Cardiac fibroblast (primary cell): Measurements from ENCODE around the gene CAD.

ENCODE experiments used
- DNase-seq, 2 donors: peaks; one replicate each; pipeline versions ENCODE4 v3.0.0 to v3.0.0-alpha.2; 2010; ENCODE audit warnings: low read depth in 2 of 2
- H3K4me3 ChIP-seq, 2 donors: replicated peaks in 1 of 2; 1 replicate in 1 of 2; 2 replicates in 1 of 2; pipeline ENCODE4 v1.5.1; 2011; ENCODE audit warnings: low read depth in 2 of 2, low read length in 2 of 2, mild to moderate bottlenecking in 2 of 2, moderate library complexity in 1 of 2
- TF ChIP-seq, protein P1 (sequence below): IDR thresholded peaks from one replicate; pipeline ENCODE4 v1.5.1; 2011; ENCODE audit warnings: low read depth, mild to moderate bottlenecking, low read length, inconsistent platforms

Gene CAD

DNA sequence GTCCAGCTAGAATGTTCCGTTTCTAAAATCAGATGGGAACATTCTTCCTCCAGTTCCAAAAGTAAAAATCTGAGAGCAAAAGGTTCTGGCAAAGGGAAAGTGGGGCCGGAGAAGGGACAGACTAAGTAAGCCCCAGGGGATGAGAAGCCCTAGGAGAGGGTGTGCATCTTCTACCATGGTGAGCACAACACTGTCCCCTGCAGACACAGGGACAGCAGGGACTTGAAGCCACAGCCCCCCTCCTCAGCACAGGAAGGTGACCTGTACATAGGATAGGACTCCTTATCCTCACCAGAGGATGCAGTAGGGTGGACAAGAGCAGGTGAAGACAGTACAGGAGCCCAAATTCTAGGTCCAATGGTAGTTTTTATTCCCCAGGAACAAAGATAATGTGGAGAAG is 17.9 kb upstream of the CAD start:
- TF ChIP-seq, protein P1, sequence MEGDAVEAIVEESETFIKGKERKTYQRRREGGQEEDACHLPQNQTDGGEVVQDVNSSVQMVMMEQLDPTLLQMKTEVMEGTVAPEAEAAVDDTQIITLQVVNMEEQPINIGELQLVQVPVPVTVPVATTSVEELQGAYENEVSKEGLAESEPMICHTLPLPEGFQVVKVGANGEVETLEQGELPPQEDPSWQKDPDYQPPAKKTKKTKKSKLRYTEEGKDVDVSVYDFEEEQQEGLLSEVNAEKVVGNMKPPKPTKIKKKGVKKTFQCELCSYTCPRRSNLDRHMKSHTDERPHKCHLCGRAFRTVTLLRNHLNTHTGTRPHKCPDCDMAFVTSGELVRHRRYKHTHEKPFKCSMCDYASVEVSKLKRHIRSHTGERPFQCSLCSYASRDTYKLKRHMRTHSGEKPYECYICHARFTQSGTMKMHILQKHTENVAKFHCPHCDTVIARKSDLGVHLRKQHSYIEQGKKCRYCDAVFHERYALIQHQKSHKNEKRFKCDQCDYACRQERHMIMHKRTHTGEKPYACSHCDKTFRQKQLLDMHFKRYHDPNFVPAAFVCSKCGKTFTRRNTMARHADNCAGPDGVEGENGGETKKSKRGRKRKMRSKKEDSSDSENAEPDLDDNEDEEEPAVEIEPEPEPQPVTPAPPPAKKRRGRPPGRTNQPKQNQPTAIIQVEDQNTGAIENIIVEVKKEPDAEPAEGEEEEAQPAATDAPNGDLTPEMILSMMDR = no peak
- no peak overlapping the region for H3K4me3 ChIP-seq
- DNase-seq = no peak

DNA sequence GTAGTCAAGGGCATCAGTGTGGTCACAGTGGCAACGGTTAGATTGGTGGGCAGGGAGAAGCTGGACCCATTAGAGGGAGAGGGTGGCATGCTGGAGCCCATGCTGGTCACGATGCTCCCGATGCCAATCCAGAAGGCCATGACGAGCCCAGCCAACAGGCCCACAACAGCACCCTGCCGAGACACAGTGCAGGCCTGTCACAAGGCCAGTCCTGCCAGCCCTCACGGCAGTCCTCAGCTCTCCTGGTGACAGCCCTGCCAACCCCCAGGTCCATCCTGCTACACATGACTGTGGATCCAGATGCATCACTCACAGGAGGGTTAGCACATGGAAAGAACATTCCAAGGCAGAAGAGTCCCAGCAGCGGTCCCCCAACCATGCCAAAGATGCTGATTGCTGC is 15.5 kb upstream of the CAD start:
- no peak for DNase-seq
- TF ChIP-seq, protein P1 = no peak
- H3K4me3 ChIP-seq = no peak overlapping the region

DNA sequence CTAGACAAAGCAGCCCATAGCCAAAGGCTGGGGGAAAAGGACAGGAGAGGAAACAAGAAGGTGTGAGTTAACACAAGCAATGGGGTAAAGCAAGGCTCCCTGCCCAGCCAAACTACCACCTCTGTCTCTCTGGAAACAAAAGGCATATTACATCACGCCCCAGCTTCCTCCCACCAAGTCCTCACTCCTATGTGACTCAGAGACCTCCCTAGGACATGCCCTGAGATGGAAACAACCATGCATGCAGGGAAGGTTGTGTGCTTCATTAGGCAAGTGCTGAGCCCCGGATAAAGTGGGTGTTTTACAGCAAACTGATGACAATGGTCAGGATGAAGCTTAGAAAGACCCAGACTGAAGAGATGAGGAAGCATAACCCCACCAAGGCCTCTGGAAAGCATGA is 14.3 kb upstream of the CAD start:
- DNase-seq = peak; percentile 31 to 71
- TF ChIP-seq, protein P1 = no peak

DNA sequence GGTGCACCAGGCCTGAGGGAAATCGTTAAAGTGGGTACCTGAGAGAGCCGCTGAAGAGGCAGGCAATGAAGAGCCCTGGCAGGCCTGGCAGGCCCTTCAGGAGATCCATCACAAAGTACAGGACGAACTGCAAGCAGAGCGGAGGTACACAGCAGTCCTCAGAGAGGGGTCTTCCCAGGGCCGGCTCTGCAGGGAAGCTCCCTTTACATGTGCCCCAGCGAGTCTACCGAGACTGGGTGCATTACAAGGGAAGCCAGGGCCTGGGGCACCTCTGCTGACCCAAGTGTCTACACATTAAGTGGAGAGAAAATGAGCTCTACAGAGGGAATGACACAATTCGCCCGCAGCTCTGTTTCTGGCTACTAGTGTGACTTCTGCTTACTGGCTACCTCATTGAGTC is 13.4 kb upstream of the CAD start:
- no peak for DNase-seq

More for the DNA sequence above, 14.3 kb upstream of the CAD start:
- H3K4me3 ChIP-seq = no peak overlapping the region

DNA sequence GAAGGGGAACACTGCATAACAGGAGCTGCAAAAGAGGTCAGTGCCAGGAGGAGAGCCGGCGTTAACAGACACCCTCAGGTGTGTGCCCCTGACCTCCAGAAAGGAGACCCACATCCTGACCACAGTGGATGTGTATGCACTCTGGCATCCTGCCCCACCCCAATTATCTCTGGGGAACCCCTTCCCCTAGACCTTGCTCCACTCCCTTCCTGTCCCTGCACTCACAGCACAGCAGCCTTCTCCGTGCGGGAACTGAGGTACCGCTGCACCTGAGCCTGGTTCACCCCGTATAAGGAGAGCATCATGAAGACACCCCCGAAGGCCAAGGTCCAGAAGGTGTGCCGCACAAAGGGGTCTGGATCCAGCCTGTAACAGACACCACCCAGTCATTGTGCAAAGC is 12.6 kb upstream of the CAD start:
- DNase-seq = no peak
- TF ChIP-seq, protein P1 = no peak
- H3K4me3 ChIP-seq = no peak overlapping the region

More for the DNA sequence above, 13.4 kb upstream of the CAD start:
- H3K4me3 ChIP-seq = no peak overlapping the region
- TF ChIP-seq, protein P1 = no peak

DNA sequence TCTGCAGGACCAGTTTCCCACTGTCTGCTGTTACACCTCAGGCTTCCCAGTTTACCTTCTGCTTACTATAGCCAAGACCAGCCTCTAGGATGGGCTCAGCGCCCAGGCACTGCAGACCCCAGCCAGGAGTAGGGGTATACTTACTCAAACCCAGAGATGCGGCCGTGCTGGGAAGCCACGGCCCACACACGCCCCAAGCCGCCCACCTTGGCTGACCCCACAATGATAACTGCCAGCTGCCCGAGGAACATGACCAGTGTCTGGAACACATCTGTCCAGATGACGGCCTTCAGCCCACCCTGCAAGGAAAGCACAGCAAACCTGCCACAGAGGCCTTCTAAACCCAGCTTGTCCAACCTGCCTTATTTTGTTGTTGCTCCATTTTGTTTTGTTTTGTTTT is 12.0 kb upstream of the CAD start:
- no peak overlapping the region for H3K4me3 ChIP-seq
- TF ChIP-seq, protein P1 = no peak
- DNase-seq = no peak

DNA sequence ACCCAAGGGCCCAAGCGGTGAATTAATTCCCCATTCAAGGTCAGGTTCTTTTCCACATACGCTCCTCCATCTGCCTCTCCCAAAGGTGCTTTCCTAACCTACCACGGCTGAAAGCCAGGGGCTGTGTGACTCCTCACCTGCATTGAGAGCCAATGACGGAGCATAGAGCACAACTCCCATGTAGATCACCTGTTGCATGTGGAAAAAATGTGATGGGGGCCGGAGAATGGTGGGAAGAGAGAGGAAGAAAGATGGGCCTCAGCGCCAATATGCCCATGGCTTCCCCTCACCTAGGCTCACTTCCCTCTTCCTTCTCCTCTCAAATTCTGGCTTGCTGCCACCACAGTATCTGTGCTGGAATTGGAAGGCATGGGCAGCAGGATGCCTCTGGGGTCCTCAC is 10.8 kb upstream of the CAD start:
- TF ChIP-seq, protein P1 = no peak
- DNase-seq = no peak
- H3K4me3 ChIP-seq = no peak overlapping the region
